Spleen (tissue), 11 donors: Measurements from ENCODE around the gene PAX5. TPM values are rescaled to one million over a fixed set of nuclear protein-coding genes. Genes with fewer than 3 reads are reported as not detected.

ENCODE experiments used
- DNase-seq: peaks from one replicate; pipeline ENCODE4 v3.0.0-alpha.2; 2020
- H3K27ac ChIP-seq, 8 donors: fragments of 200-600 bp; sonication (generic) in 7 of 8; 1 replicate in 4 of 8; 2 replicates in 4 of 8; pipeline versions ENCODE4 v1.5.0 to v1.8.0; 2016 to 2021; ENCODE audit warnings: inconsistent platforms in 4 of 8, mild to moderate bottlenecking in 4 of 8, moderate library complexity in 1 of 8
- H3K27me3 ChIP-seq, 7 donors: fragments of 200-600 bp; sonication (generic) in 6 of 7; replicated peaks in 1 of 7; 1 replicate in 4 of 7; 2 replicates in 3 of 7; pipeline versions ENCODE4 v1.5.0 to v1.8.0; 2016 to 2021; ENCODE audit warnings: inconsistent platforms in 3 of 7, mild to moderate bottlenecking in 1 of 7
- H3K36me3 ChIP-seq, 6 donors: fragments of 200-600 bp; sonication (generic) in 5 of 6; 1 replicate in 4 of 6; 2 replicates in 2 of 6; pipeline versions ENCODE4 v1.5.0 to v1.8.0; 2016 to 2021; ENCODE audit warnings: inconsistent platforms in 2 of 6
- H3K4me1 ChIP-seq, 6 donors: fragments of 200-600 bp; sonication (generic) in 5 of 6; 1 replicate in 3 of 6; 2 replicates in 3 of 6; pipeline versions ENCODE4 v1.5.0 to v1.8.0; 2016 to 2021; ENCODE audit warnings: inconsistent platforms in 3 of 6
- H3K4me3 ChIP-seq, 8 donors: fragments of 200-600 bp; sonication (generic) in 7 of 8; 1 replicate in 4 of 8; 2 replicates in 4 of 8; pipeline versions ENCODE4 v1.5.0 to v1.8.0; 2016 to 2021; ENCODE audit warnings: inconsistent platforms in 4 of 8, mild to moderate bottlenecking in 4 of 8, moderate library complexity in 2 of 8
- H3K9me3 ChIP-seq, 8 donors: fragments of 200-600 bp; sonication (generic) in 7 of 8; 1 replicate in 4 of 8; 2 replicates in 4 of 8; pipeline versions ENCODE4 v1.5.0 to v1.8.0; 2016 to 2021; ENCODE audit warnings: inconsistent platforms in 4 of 8
- CTCF ChIP-seq, 11 experiments: fragments of 200-600 bp in 7 of 11; fragments of 450-650 bp in 4 of 11; sonication (generic) in 4 of 11; IDR thresholded peaks in 8 of 11; conservative IDR thresholded peaks in 3 of 11; 1 replicate in 7 of 11; 2 replicates in 4 of 11; pipeline versions ENCODE4 v1.4.0 to v1.8.0; 2016 to 2021; ENCODE audit warnings: antibody characterized with exemption in 11 of 11, inconsistent platforms in 4 of 11, mild to moderate bottlenecking in 1 of 11
- POLR2A ChIP-seq, 3 donors: fragments of 450-650 bp; IDR thresholded peaks; one replicate each; pipeline ENCODE4 v1.5.1; 2017; ENCODE audit warnings: antibody characterized with exemption in 3 of 3, mild to moderate bottlenecking in 1 of 3
- POLR2AphosphoS5 ChIP-seq, 3 donors: sonication (generic); formaldehyde crosslinking; IDR thresholded peaks; one replicate each; pipeline ENCODE4 v1.5.1; 2017; ENCODE audit warnings: antibody characterized with exemption in 3 of 3
- WGBS, 5 donors: extraction: QIAGEN DNeasy Blood & Tissue Kit in 3 of 5; methylation state at CpG; one replicate each; pipeline versions ENCODE4 v1.1.5 to v1.1.7; 2013 to 2018; 5-methylcytosine and 5-hydroxymethylcytosine counted together
- intact Hi-C: fragments of 100-400 bp; cut with DNase I; formaldehyde crosslinking; loops from one replicate; pipeline ENCODE4 v1.15.0; 2023; ENCODE audit warnings: low total_unique reads
- polyA plus RNA-seq, 3 donors: library from polyadenylated mRNA; stranded (reverse); fragments of 200-250 nt; gene quantifications; one replicate each; pipeline ENCODE4 v1.2.1, GENCODE V29; 2013
- total RNA-seq, 7 donors: library from RNA; depleted of rRNA in 3 of 7; stranded (reverse); fragments of >200 nt in 3 of 7; fragmentation: NEBNext Ultra II Directional in 4 of 7; extraction: Animal tissue kit (Norgen Biotek cat#: 25700) in 4 of 7; gene quantifications; one replicate each; pipeline versions ENCODE4 v1.1.0 to v1.2.1, GENCODE V29; 2016 to 2021
- donor health status: healthy with polysubstance abuse.
- donor health status: DM: no; HTN: no; CAD: no; lungs with moderate emphysema.
- donor health status: DM: no; HTN: no; CAD: no.
- donor health status: Bipolar disorder and iron deficiency.
- donor health status: healthy.
- donor health status: DM: no; HTN: no; CAD: no.
- donor health status: DM: yes; HTN: yes; CAD: no.

The PAX5 gene
- total and polyA plus RNA-seq, 10 donors = 15.9 to 120 (median 53.0) TPM

- TF ChIP-seq CTCF (IDR thresholded peaks at IDR 0.05 in 8 of 11, conservative IDR thresholded peaks at IDR 0.05 in 3 of 11) = no peak
- TF ChIP-seq POLR2A (IDR thresholded peaks at IDR 0.05) = no peak
- TF ChIP-seq POLR2AphosphoS5 (IDR thresholded peaks at IDR 0.05) = no peak
- Histone ChIP-seq H3K4me3 (no peak overlapping the region), H3K27ac (no peak overlapping the region), H3K4me1 (peaks cover 0 to 37% (median 8%) of the 10 kb centered on the region in 6 donors), H3K36me3 (peaks cover 0 to 46% (median 0%) of the 10 kb centered on the region in 6 donors), H3K9me3 (no peaks in the 10 kb centered on the region), H3K27me3 (no peaks in the 10 kb centered on the region)
- WGBS, 5 donors = 45 to 57% (median 51%) methylated on average over 4 of the region's 4 CpGs
- no peak for DNase-seq
- intact Hi-C loops = no loop called here
Measured at GRCh38 chr9:36937951-36938350, 96.1 kb downstream of the PAX5 start.

GRCh38 chr9:36937346-36937745, 96.7 kb downstream of the PAX5 start:
- H3K4me1 ChIP-seq = peaks cover 0 to 37% (median 8%) of the 10 kb centered on the region in 6 donors
- H3K4me3 ChIP-seq = no peak overlapping the region
- intact Hi-C loops = no loop called here
- no peak for DNase-seq
- no peak for TF ChIP-seq CTCF (IDR thresholded peaks at IDR 0.05 in 8 of 11, conservative IDR thresholded peaks at IDR 0.05 in 3 of 11)
- no peak for TF ChIP-seq POLR2AphosphoS5 (IDR thresholded peaks at IDR 0.05)
- TF ChIP-seq POLR2A (IDR thresholded peaks at IDR 0.05) = no peak
- peaks cover 0 to 4% (median 1%) of the 10 kb centered on the region in 8 donors for H3K9me3 ChIP-seq
- H3K27me3 ChIP-seq = no peaks in the 10 kb centered on the region
- H3K36me3 ChIP-seq = peaks cover 0 to 46% (median 0%) of the 10 kb centered on the region in 6 donors
- no peak overlapping the region for H3K27ac ChIP-seq
- 58 to 76% (median 66%) methylated on average over 7 of the region's 7 CpGs for WGBS, 5 donors

- H3K9me3 ChIP-seq = peaks cover 0 to 9% (median 6%) of the 10 kb centered on the region in 8 donors
- intact Hi-C loops = no loop called here
- DNase-seq = no peak
- H3K36me3 ChIP-seq = peaks cover 0 to 46% (median 0%) of the 10 kb centered on the region in 6 donors
- no peak overlapping the region for H3K4me3 ChIP-seq
- H3K27me3 ChIP-seq = no peaks in the 10 kb centered on the region
- peak overlapping the region in 1 of 8 donors; percentile 30 for H3K27ac ChIP-seq
- peaks cover 0 to 37% (median 8%) of the 10 kb centered on the region in 6 donors for H3K4me1 ChIP-seq
- TF ChIP-seq CTCF (IDR thresholded peaks at IDR 0.05 in 8 of 11, conservative IDR thresholded peaks at IDR 0.05 in 3 of 11) (no peak), POLR2A (IDR thresholded peaks at IDR 0.05) (no peak), POLR2AphosphoS5 (IDR thresholded peaks at IDR 0.05) (no peak)
Measured at GRCh38 chr9:36936498-36936831, 97.6 kb downstream of the PAX5 start.

- no peak overlapping the region for H3K4me3 ChIP-seq
- H3K4me1 ChIP-seq = peaks cover 0 to 37% (median 8%) of the 10 kb centered on the region in 6 donors
- intact Hi-C loops = no loop called here
- peaks cover 0 to 46% (median 0%) of the 10 kb centered on the region in 6 donors for H3K36me3 ChIP-seq
- TF ChIP-seq POLR2AphosphoS5 (IDR thresholded peaks at IDR 0.05) (no peak), CTCF (IDR thresholded peaks at IDR 0.05 in 8 of 11, conservative IDR thresholded peaks at IDR 0.05 in 3 of 11) (no peak), POLR2A (IDR thresholded peaks at IDR 0.05) (no peak)
- peaks cover 0 to 3% (median 0%) of the 10 kb centered on the region in 7 donors for H3K27me3 ChIP-seq
- H3K9me3 ChIP-seq = peaks cover 0 to 9% (median 6%) of the 10 kb centered on the region in 8 donors
- H3K27ac ChIP-seq = peak overlapping the region in 1 of 8 donors; percentile 30
- no peak for DNase-seq
- 73 to 87% (median 80%) methylated on average over 8 to 9 of the region's 9 CpGs for WGBS, 5 donors
Measured at GRCh38 chr9:36935768-36936497, 98.1 kb downstream of the PAX5 start.
